ENCODE data around the gene ACTRT2.

ACTRT2 gene

GRCh38 chr1:3029991-3030662 is 8.9 kb downstream of the ACTRT2 start:
- FAIRE-seq (no peak), DNase-seq (ENCODE audit: insufficient read length, low spot score) (no peak)
- no peak for TF ChIP-seq POU2F2 (IDR thresholded peaks at IDR 0.05; ENCODE audit: low read depth, low read length)
- no peak for TF ChIP-seq POLR2A (IDR thresholded peaks at IDR 0.05; ENCODE audit: low read depth, low read length)
- TF ChIP-seq POLR2AphosphoS5 (IDR thresholded peaks at IDR 0.05; ENCODE audit: low read depth, low read length) = no peak
- TF ChIP-seq SPI1 (IDR thresholded peaks at IDR 0.05; ENCODE audit: low read depth, low read length) = no peak
- no peak for TF ChIP-seq PAX5 (IDR thresholded peaks at IDR 0.05; ENCODE audit: insufficient read depth, low read length, severe bottlenecking)
- no peak for TF ChIP-seq TAF1 (IDR thresholded peaks at IDR 0.05; ENCODE audit: low read depth, low read length)

- DNase-seq (ENCODE audit: insufficient read length, low spot score) (no peak), FAIRE-seq (no peak)
- no peak for TF ChIP-seq POLR2A (IDR thresholded peaks at IDR 0.05; ENCODE audit: low read depth, low read length)
- no peak for TF ChIP-seq POLR2AphosphoS5 (IDR thresholded peaks at IDR 0.05; ENCODE audit: low read depth, low read length)
- no peak for TF ChIP-seq TAF1 (IDR thresholded peaks at IDR 0.05; ENCODE audit: low read depth, low read length)
- TF ChIP-seq PAX5 (IDR thresholded peaks at IDR 0.05; ENCODE audit: insufficient read depth, low read length, severe bottlenecking) = no peak
- TF ChIP-seq SPI1 (IDR thresholded peaks at IDR 0.05; ENCODE audit: low read depth, low read length) = no peak
- TF ChIP-seq POU2F2 (IDR thresholded peaks at IDR 0.05; ENCODE audit: low read depth, low read length) = no peak
Observed at GRCh38 chr1:3030663-3031381, 9.6 kb downstream of the ACTRT2 start.

- TF ChIP-seq POU2F2 (IDR thresholded peaks at IDR 0.05; ENCODE audit: low read depth, low read length) (no peak), PAX5 (IDR thresholded peaks at IDR 0.05; ENCODE audit: insufficient read depth, low read length, severe bottlenecking) (no peak), SPI1 (IDR thresholded peaks at IDR 0.05; ENCODE audit: low read depth, low read length) (no peak), POLR2A (IDR thresholded peaks at IDR 0.05; ENCODE audit: low read depth, low read length) (no peak), TAF1 (IDR thresholded peaks at IDR 0.05; ENCODE audit: low read depth, low read length) (no peak), POLR2AphosphoS5 (IDR thresholded peaks at IDR 0.05; ENCODE audit: low read depth, low read length) (no peak)
- FAIRE-seq = no peak
- no peak for DNase-seq (ENCODE audit: insufficient read length, low spot score)
Observed at GRCh38 chr1:3031401-3032221, 10.3 kb downstream of the ACTRT2 start.

- DNase-seq (ENCODE audit: insufficient read length, low spot score) = no peak
- no peak for FAIRE-seq
- TF ChIP-seq POLR2A (IDR thresholded peaks at IDR 0.05; ENCODE audit: low read depth, low read length) (no peak), POLR2AphosphoS5 (IDR thresholded peaks at IDR 0.05; ENCODE audit: low read depth, low read length) (no peak), PAX5 (IDR thresholded peaks at IDR 0.05; ENCODE audit: insufficient read depth, low read length, severe bottlenecking) (no peak), TAF1 (IDR thresholded peaks at IDR 0.05; ENCODE audit: low read depth, low read length) (no peak), SPI1 (IDR thresholded peaks at IDR 0.05; ENCODE audit: low read depth, low read length) (no peak), POU2F2 (IDR thresholded peaks at IDR 0.05; ENCODE audit: low read depth, low read length) (no peak)
Observed at GRCh38 chr1:3032371-3033039, 11.2 kb downstream of the ACTRT2 start.

- DNase-seq (ENCODE audit: insufficient read length, low spot score) (no peak), FAIRE-seq (no peak)
- TF ChIP-seq POLR2A (IDR thresholded peaks at IDR 0.05; ENCODE audit: low read depth, low read length) (no peak), SPI1 (IDR thresholded peaks at IDR 0.05; ENCODE audit: low read depth, low read length) (no peak), POU2F2 (IDR thresholded peaks at IDR 0.05; ENCODE audit: low read depth, low read length) (no peak), POLR2AphosphoS5 (IDR thresholded peaks at IDR 0.05; ENCODE audit: low read depth, low read length) (no peak), TAF1 (IDR thresholded peaks at IDR 0.05; ENCODE audit: low read depth, low read length) (no peak), PAX5 (IDR thresholded peaks at IDR 0.05; ENCODE audit: insufficient read depth, low read length, severe bottlenecking) (no peak)
Observed at GRCh38 chr1:3033040-3033789, 11.9 kb downstream of the ACTRT2 start.

GRCh38 chr1:3033790-3034090 is 12.5 kb downstream of the ACTRT2 start:
- FAIRE-seq (no peak), DNase-seq (ENCODE audit: insufficient read length, low spot score) (no peak)
- TF ChIP-seq TAF1 (IDR thresholded peaks at IDR 0.05; ENCODE audit: low read depth, low read length) = no peak

GRCh38 chr1:3034162-3034561 is 12.9 kb downstream of the ACTRT2 start:
- no peak for TF ChIP-seq PAX5 (IDR thresholded peaks at IDR 0.05; ENCODE audit: insufficient read depth, low read length, severe bottlenecking)
- DNase-seq (ENCODE audit: insufficient read length, low spot score) (no peak), FAIRE-seq (no peak)

GRCh38 chr1:3034728-3035562 is 13.7 kb downstream of the ACTRT2 start:
- FAIRE-seq (no peak), DNase-seq (ENCODE audit: insufficient read length, low spot score) (no peak)
- no peak for TF ChIP-seq POLR2AphosphoS5 (IDR thresholded peaks at IDR 0.05; ENCODE audit: low read depth, low read length)
- no peak for TF ChIP-seq SPI1 (IDR thresholded peaks at IDR 0.05; ENCODE audit: low read depth, low read length)
- TF ChIP-seq POU2F2 (IDR thresholded peaks at IDR 0.05; ENCODE audit: low read depth, low read length) = no peak
- TF ChIP-seq TAF1 (IDR thresholded peaks at IDR 0.05; ENCODE audit: low read depth, low read length) = no peak
- TF ChIP-seq PAX5 (IDR thresholded peaks at IDR 0.05; ENCODE audit: insufficient read depth, low read length, severe bottlenecking) = no peak
- no peak for TF ChIP-seq POLR2A (IDR thresholded peaks at IDR 0.05; ENCODE audit: low read depth, low read length)
